Osteocyte (in vitro differentiated cells): ENCODE data around the gene RBMS1. TPM values are rescaled to one million over a fixed set of nuclear protein-coding genes. Genes with fewer than 3 reads are reported as not detected.

Experiments
- DNase-seq: peaks from one replicate; pipeline ENCODE4 v3.0.0; 2021; ENCODE audit warnings: mixed read lengths; ENCODE audit not compliant: unreplicated experiment; ENCODE audit errors: extremely low spot score
- H3K27ac Mint-ChIP-seq: one replicate; pipeline ENCODE4 v1.8.0; 2021; ENCODE audit warnings: mild to moderate bottlenecking, mixed read lengths; ENCODE audit not compliant: unreplicated experiment
- H3K27me3 Mint-ChIP-seq: one replicate; pipeline ENCODE4 v1.8.0; 2021; ENCODE audit warnings: mixed read lengths; ENCODE audit not compliant: unreplicated experiment
- H3K36me3 Mint-ChIP-seq: one replicate; pipeline ENCODE4 v1.8.0; 2021; ENCODE audit warnings: mixed read lengths; ENCODE audit not compliant: unreplicated experiment
- H3K4me1 Mint-ChIP-seq: one replicate; pipeline ENCODE4 v1.8.0; 2021; ENCODE audit warnings: mixed read lengths; ENCODE audit not compliant: unreplicated experiment
- H3K4me3 Mint-ChIP-seq: one replicate; pipeline ENCODE4 v1.8.0; 2021; ENCODE audit warnings: mild to moderate bottlenecking, moderate library complexity, mixed read lengths; ENCODE audit not compliant: unreplicated experiment
- H3K9me3 Mint-ChIP-seq: one replicate; pipeline ENCODE4 v1.8.0; 2021; ENCODE audit warnings: mixed read lengths; ENCODE audit not compliant: unreplicated experiment
- total RNA-seq: library from RNA; stranded (reverse); gene quantifications from 2 replicates; pipeline ENCODE4 v1.2.1, GENCODE V29; 2021
- TF ChIP-seq, protein P1 (sequence below): fragments of 200-600 bp; sonication (generic); IDR thresholded peaks from 2 replicates; pipeline ENCODE4 v1.5.0; 2021; ENCODE audit warnings: antibody characterized with exemption, mild to moderate bottlenecking, moderate library complexity

The RBMS1 gene
- total RNA-seq, 1 donor from 2014 or later = 169 TPM

DNA sequence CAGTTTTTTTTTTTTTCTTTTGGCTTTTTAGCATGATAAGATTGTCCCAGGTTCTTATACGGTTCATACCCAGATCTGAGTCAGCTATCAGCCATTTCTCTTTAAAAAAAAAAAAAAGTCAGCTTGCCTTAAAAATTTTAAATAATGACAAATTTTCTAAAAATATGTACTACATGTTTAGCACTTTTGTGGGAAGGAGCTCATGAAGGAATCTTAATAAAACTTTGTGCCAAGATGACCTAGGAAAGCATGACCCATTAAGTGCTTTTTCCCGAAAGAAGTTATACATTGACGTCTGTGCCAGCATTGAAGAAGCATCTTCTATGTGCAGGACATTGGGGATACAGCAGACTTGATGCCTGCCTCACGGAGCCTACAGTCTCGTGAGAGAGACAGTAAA lies 4.5 kb upstream of the RBMS1 start:
- Mint-ChIP-seq H3K4me1 (peaks cover 8% of the 10 kb centered on the region), H3K4me3 (no peak overlapping the region), H3K36me3 (peaks cover 4% of the 10 kb centered on the region), H3K9me3 (no peaks in the 10 kb centered on the region), H3K27ac (no peak overlapping the region), H3K27me3 (no peaks in the 10 kb centered on the region)
- TF ChIP-seq, protein P1, sequence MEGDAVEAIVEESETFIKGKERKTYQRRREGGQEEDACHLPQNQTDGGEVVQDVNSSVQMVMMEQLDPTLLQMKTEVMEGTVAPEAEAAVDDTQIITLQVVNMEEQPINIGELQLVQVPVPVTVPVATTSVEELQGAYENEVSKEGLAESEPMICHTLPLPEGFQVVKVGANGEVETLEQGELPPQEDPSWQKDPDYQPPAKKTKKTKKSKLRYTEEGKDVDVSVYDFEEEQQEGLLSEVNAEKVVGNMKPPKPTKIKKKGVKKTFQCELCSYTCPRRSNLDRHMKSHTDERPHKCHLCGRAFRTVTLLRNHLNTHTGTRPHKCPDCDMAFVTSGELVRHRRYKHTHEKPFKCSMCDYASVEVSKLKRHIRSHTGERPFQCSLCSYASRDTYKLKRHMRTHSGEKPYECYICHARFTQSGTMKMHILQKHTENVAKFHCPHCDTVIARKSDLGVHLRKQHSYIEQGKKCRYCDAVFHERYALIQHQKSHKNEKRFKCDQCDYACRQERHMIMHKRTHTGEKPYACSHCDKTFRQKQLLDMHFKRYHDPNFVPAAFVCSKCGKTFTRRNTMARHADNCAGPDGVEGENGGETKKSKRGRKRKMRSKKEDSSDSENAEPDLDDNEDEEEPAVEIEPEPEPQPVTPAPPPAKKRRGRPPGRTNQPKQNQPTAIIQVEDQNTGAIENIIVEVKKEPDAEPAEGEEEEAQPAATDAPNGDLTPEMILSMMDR = no peak
- no peak for DNase-seq

DNA sequence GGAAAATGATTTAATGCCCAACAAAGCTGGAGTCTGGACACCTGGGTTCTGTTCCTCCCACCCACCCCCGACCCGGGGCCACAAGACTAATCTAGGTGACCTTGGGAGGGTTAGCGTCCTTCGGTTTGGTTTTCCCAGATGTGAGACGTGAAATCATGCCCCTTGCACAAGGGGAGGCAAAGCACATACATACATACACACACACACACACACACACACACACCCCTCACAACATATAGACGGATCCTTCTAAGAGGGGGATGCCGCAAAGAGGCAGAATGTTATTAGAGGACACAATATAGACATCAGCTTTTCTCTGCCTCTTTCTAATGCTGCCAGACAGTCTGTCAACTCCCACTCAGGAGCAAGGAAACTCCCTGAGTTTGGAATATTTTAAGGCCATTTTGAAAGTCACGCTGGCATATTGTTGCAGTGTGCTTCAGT lies 616 bp upstream of the RBMS1 start:
- peak overlapping the region; percentile 90 for H3K4me3 Mint-ChIP-seq
- H3K27ac Mint-ChIP-seq = peak overlapping the region; percentile 85
- peaks cover 32% of the 10 kb centered on the region for H3K4me1 Mint-ChIP-seq
- DNase-seq = no peak
- no peaks in the 10 kb centered on the region for H3K9me3 Mint-ChIP-seq
- TF ChIP-seq, protein P1 = no peak
- H3K27me3 Mint-ChIP-seq = no peaks in the 10 kb centered on the region
- peaks cover 4% of the 10 kb centered on the region for H3K36me3 Mint-ChIP-seq

DNA sequence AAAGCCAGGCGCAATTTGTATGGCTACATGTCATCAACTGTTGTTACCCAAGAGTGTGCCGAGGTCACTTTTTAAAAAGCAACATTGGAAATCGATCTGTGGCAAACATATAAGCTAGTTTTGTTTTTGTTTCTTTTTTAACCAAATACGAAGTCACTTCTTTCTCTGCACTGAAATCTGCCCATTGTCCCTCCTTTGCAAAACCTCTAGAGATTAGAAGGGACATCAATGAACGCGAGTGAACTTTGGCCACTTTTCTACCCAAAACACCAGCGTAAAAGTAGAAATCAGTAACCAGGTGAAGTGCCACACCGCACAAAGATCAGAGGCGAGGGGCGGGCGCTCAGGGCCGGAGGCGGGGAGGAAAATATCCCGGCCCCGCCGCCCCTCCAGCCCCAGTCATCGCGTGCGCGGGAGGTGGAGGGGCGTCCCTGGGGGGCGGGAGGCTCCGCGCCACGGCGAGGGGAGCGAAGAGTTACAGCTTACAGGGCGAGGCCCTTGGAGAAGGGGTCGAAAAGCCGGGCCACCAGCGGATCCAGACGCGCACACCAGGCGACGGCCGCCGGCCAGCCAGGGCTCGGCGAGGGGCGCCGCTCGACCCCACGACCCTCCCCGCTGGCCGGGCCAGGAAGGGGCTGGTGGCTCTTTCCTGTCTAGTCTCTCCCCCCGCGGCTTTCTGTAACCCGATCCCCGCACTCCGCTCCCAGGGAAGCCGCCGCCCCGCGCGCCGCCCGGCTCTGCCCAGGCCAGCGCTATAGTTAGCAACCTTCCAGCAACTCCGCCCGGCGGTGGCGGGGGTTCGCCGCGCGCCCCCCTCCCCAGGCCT lies 993 bp downstream of the RBMS1 start:
- TF ChIP-seq, protein P1 = no peak
- H3K27me3 Mint-ChIP-seq = no peaks in the 10 kb centered on the region
- H3K9me3 Mint-ChIP-seq = no peaks in the 10 kb centered on the region

DNA sequence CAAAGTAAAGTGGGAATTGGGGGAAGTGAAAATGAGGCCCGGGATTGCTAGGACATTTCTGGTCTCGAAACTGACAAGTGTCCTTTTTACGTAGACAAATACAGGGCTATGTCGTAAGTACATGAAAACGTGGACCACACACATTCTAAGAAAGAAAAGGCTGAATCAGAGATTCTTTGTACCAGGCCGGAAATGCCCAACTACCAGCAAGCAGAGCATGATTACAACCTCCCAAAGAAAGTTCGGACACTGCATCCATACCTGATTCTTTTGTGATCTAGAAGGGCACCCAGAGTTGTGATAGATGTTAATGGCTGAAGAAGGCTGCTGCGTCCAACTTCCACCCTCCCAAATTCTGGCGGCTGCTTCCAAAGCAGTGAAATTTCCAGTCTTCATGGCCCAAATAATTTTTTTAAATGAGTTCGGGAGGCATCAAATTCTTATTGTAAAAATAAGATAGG lies 1.7 kb downstream of the RBMS1 start:
- Mint-ChIP-seq H3K27ac (peak overlapping the region; percentile 93), H3K4me1 (peaks cover 48% of the 10 kb centered on the region), H3K4me3 (peak overlapping the region; percentile 90), H3K9me3 (no peaks in the 10 kb centered on the region), H3K36me3 (peaks cover under 1% of the 10 kb centered on the region), H3K27me3 (no peaks in the 10 kb centered on the region)
- no peak for DNase-seq
- TF ChIP-seq, protein P1 = no peak

More for the DNA sequence above, 993 bp downstream of the RBMS1 start:
- Mint-ChIP-seq H3K36me3 (peaks cover 2% of the 10 kb centered on the region), H3K4me3 (peak overlapping the region; percentile 90), H3K4me1 (peaks cover 43% of the 10 kb centered on the region), H3K27ac (peak overlapping the region; percentile 93)
- peak; percentile 89 for DNase-seq
